ENCODE results near the gene CTDNEP1. TPM values are rescaled to one million over a fixed set of nuclear protein-coding genes. Genes with fewer than 3 reads are reported as not detected.

The CTDNEP1 gene
- total RNA-seq, 1 donor from 2014 or later: 103 TPM

GRCh38 chr17:7217113-7217987 lies 34.2 kb downstream of the CTDNEP1 start:
- Histone ChIP-seq H3K4me2 (ENCODE audit: low read length) (peak overlapping the region; percentile 92), H3K27me3 (ENCODE audit: insufficient read depth, low read length) (no peaks in the 10 kb centered on the region), H3K27ac (ENCODE audit: low read depth, low read length) (no peak overlapping the region), H4K20me1 (ENCODE audit: insufficient read depth, low read length) (peaks cover 60% of the 10 kb centered on the region), H2AFZ (ENCODE audit: low read depth, low read length) (no peak overlapping the region), H3K9ac (ENCODE audit: low read length) (peak overlapping the region; percentile 79), H3K9me3 (ENCODE audit: insufficient read depth, low read depth, low read length) (no peaks in the 10 kb centered on the region), H3K4me1 (ENCODE audit: insufficient read depth, low read length) (peaks cover 45% of the 10 kb centered on the region), H3K36me3 (ENCODE audit: insufficient read depth, low read length) (peaks cover 3% of the 10 kb centered on the region), H3K79me2 (ENCODE audit: insufficient read depth, low read length) (peaks cover 64% of the 10 kb centered on the region), H3K4me3 (ENCODE audit: insufficient read depth, low read depth, low read length) (peak overlapping the region; percentile 65)
- DNase-seq (ENCODE audit: low read depth): peak; percentile 59
- no peak for FAIRE-seq
- TF ChIP-seq EZH2 (IDR thresholded peaks at IDR 0.05; ENCODE audit: insufficient read depth, low read length): no peak
- TF ChIP-seq CTCF (IDR thresholded peaks at IDR 0.05; ENCODE audit: insufficient read depth, low read depth, low read length): no peak
- peak overlapping the region; percentile 96 for H3K4me3 Mint-ChIP-seq (ENCODE audit: unreplicated experiment)
- H3K27ac Mint-ChIP-seq (ENCODE audit: unreplicated experiment): peak overlapping the region; percentile 80
- peaks cover 32% of the 10 kb centered on the region for H3K4me1 Mint-ChIP-seq (ENCODE audit: low read depth, unreplicated experiment)
- no peaks in the 10 kb centered on the region for H3K27me3 Mint-ChIP-seq (ENCODE audit: low read depth, unreplicated experiment)
- H3K9me3 Mint-ChIP-seq (ENCODE audit: unreplicated experiment): no peaks in the 10 kb centered on the region
- H3K36me3 Mint-ChIP-seq (ENCODE audit: low read depth, unreplicated experiment): peaks cover 10% of the 10 kb centered on the region

GRCh38 chr17:7216242-7217112 lies 35.1 kb downstream of the CTDNEP1 start:
- no peak for FAIRE-seq
- H3K27ac ChIP-seq (ENCODE audit: low read depth, low read length): no peak overlapping the region
- no peaks in the 10 kb centered on the region for H3K36me3 ChIP-seq (ENCODE audit: insufficient read depth, low read length)
- H3K4me2 ChIP-seq (ENCODE audit: low read length): peak overlapping the region; percentile 92
- TF ChIP-seq CTCF (IDR thresholded peaks at IDR 0.05; ENCODE audit: insufficient read depth, low read depth, low read length) (no peak), EZH2 (IDR thresholded peaks at IDR 0.05; ENCODE audit: insufficient read depth, low read length) (no peak)
- peak overlapping the region; percentile 82 for H3K4me3 Mint-ChIP-seq (ENCODE audit: unreplicated experiment)
- no peaks in the 10 kb centered on the region for H3K27me3 ChIP-seq (ENCODE audit: insufficient read depth, low read length)
- H3K27ac Mint-ChIP-seq (ENCODE audit: unreplicated experiment): peak overlapping the region; percentile 42
- no peaks in the 10 kb centered on the region for H3K27me3 Mint-ChIP-seq (ENCODE audit: low read depth, unreplicated experiment)
- H3K4me1 ChIP-seq (ENCODE audit: insufficient read depth, low read length): peaks cover 49% of the 10 kb centered on the region
- peaks cover 62% of the 10 kb centered on the region for H3K79me2 ChIP-seq (ENCODE audit: insufficient read depth, low read length)
- H4K20me1 ChIP-seq (ENCODE audit: insufficient read depth, low read length): peaks cover 57% of the 10 kb centered on the region
- peaks cover 33% of the 10 kb centered on the region for H3K4me1 Mint-ChIP-seq (ENCODE audit: low read depth, unreplicated experiment)
- H3K9me3 ChIP-seq (ENCODE audit: insufficient read depth, low read depth, low read length): no peaks in the 10 kb centered on the region
- H3K36me3 Mint-ChIP-seq (ENCODE audit: low read depth, unreplicated experiment): peaks cover 9% of the 10 kb centered on the region
- H2AFZ ChIP-seq (ENCODE audit: low read depth, low read length): no peak overlapping the region
- H3K4me3 ChIP-seq (ENCODE audit: insufficient read depth, low read depth, low read length): peak overlapping the region; percentile 65
- no peaks in the 10 kb centered on the region for H3K9me3 Mint-ChIP-seq (ENCODE audit: unreplicated experiment)
- peak overlapping the region; percentile 79 for H3K9ac ChIP-seq (ENCODE audit: low read length)
- no peak for DNase-seq (ENCODE audit: low read depth)

All from astrocyte (in vitro differentiated cells and primary cell).